Neural crest cell (in vitro differentiated cells): ENCODE data around the gene F2RL3. TPM values are rescaled to one million over a fixed set of nuclear protein-coding genes. Genes with fewer than 3 reads are reported as not detected.

Experiments
- DNase-seq: peaks from one replicate; pipeline ENCODE4 v3.0.0; 2021; ENCODE audit warnings: low read depth, mixed read lengths, low spot score
- H3K27ac Mint-ChIP-seq: one replicate; pipeline ENCODE4 v1.8.0; 2021; ENCODE audit warnings: mild to moderate bottlenecking, mixed read lengths; ENCODE audit not compliant: unreplicated experiment
- H3K27me3 Mint-ChIP-seq: 2 replicates; pipeline ENCODE4 v1.8.0; 2021; ENCODE audit warnings: low read depth, mild to moderate bottlenecking, mixed read lengths
- H3K36me3 Mint-ChIP-seq: 2 replicates; pipeline ENCODE4 v1.8.0; 2021; ENCODE audit warnings: low read depth, mild to moderate bottlenecking, mixed read lengths
- H3K4me1 Mint-ChIP-seq: 2 replicates; pipeline ENCODE4 v1.8.0; 2021; ENCODE audit warnings: mixed read lengths
- H3K4me3 Mint-ChIP-seq: one replicate; pipeline ENCODE4 v1.8.0; 2021; ENCODE audit warnings: mild to moderate bottlenecking, mixed read lengths
- H3K9me3 Mint-ChIP-seq: 2 replicates; pipeline ENCODE4 v1.8.0; 2021; ENCODE audit warnings: mixed read lengths
- CTCF ChIP-seq: fragments of 200-600 bp; sonication (generic); conservative IDR thresholded peaks from 2 replicates; pipeline ENCODE4 v1.5.0; 2021; ENCODE audit warnings: antibody characterized with exemption, mild to moderate bottlenecking
- total RNA-seq: library from RNA; stranded (reverse); gene quantifications from 2 replicates; pipeline ENCODE4 v1.2.1, GENCODE V29; 2021

The F2RL3 gene
- total RNA-seq, 1 donor from 2014 or later: not detected

GRCh38 chr19:16908759-16909158 is 20.0 kb downstream of the F2RL3 start:
- Mint-ChIP-seq H3K27ac (no peak overlapping the region), H3K9me3 (peaks cover 12% of the 10 kb centered on the region), H3K4me3 (no peak overlapping the region), H3K4me1 (no peaks in the 10 kb centered on the region), H3K27me3 (no peaks in the 10 kb centered on the region), H3K36me3 (peaks cover 20% of the 10 kb centered on the region)
- no peak for DNase-seq
- no peak for TF ChIP-seq CTCF

- H3K9me3 Mint-ChIP-seq: peaks cover 12% of the 10 kb centered on the region
Observed at GRCh38 chr19:16911046-16911445, 22.2 kb downstream of the F2RL3 start.

GRCh38 chr19:16912780-16913179 is 24.0 kb downstream of the F2RL3 start:
- DNase-seq: no peak
- no peaks in the 10 kb centered on the region for H3K27me3 Mint-ChIP-seq
- no peak overlapping the region for H3K4me3 Mint-ChIP-seq
- H3K4me1 Mint-ChIP-seq: no peaks in the 10 kb centered on the region
- no peak overlapping the region for H3K27ac Mint-ChIP-seq
- peaks cover 20% of the 10 kb centered on the region for H3K36me3 Mint-ChIP-seq
- peaks cover 12% of the 10 kb centered on the region for H3K9me3 Mint-ChIP-seq
- no peak for TF ChIP-seq CTCF

More at GRCh38 chr19:16911046-16911445, 22.2 kb downstream of the F2RL3 start:
- H3K4me1 Mint-ChIP-seq: no peaks in the 10 kb centered on the region
- peaks cover 20% of the 10 kb centered on the region for H3K36me3 Mint-ChIP-seq
- DNase-seq: no peak
- no peaks in the 10 kb centered on the region for H3K27me3 Mint-ChIP-seq
- H3K27ac Mint-ChIP-seq: no peak overlapping the region
- no peak overlapping the region for H3K4me3 Mint-ChIP-seq
- no peak for TF ChIP-seq CTCF

- H3K4me3 Mint-ChIP-seq: no peak overlapping the region
- H3K4me1 Mint-ChIP-seq: no peaks in the 10 kb centered on the region
- no peak for DNase-seq
- no peak overlapping the region for H3K27ac Mint-ChIP-seq
- H3K27me3 Mint-ChIP-seq: no peaks in the 10 kb centered on the region
- peaks cover 20% of the 10 kb centered on the region for H3K36me3 Mint-ChIP-seq
- H3K9me3 Mint-ChIP-seq: peaks cover 12% of the 10 kb centered on the region
- TF ChIP-seq CTCF: no peak
Observed at GRCh38 chr19:16914421-16914820, 25.6 kb downstream of the F2RL3 start.

- peak overlapping the region; percentile 57 for H3K27ac Mint-ChIP-seq
- H3K9me3 Mint-ChIP-seq: peaks cover 12% of the 10 kb centered on the region
- no peaks in the 10 kb centered on the region for H3K4me1 Mint-ChIP-seq
- H3K36me3 Mint-ChIP-seq: peaks cover 23% of the 10 kb centered on the region
- H3K27me3 Mint-ChIP-seq: no peaks in the 10 kb centered on the region
- H3K4me3 Mint-ChIP-seq: no peak overlapping the region
- no peak for TF ChIP-seq CTCF
- DNase-seq: no peak
Observed at GRCh38 chr19:16915135-16915534, 26.3 kb downstream of the F2RL3 start.

GRCh38 chr19:16915734-16916133 is 26.9 kb downstream of the F2RL3 start:
- Mint-ChIP-seq H3K4me3 (no peak overlapping the region), H3K27me3 (no peaks in the 10 kb centered on the region), H3K27ac (no peak overlapping the region), H3K36me3 (peaks cover 20% of the 10 kb centered on the region), H3K9me3 (peaks cover 12% of the 10 kb centered on the region), H3K4me1 (no peaks in the 10 kb centered on the region)
- no peak for DNase-seq
- TF ChIP-seq CTCF: no peak
